GM21423 (cell line): Measurements from ENCODE around the gene PTPRM.

Experiments used
- ATAC-seq: cut with Tn5 transposase; IDR thresholded peaks from one replicate; pipeline ENCODE4 v1.9.1; 2021; ENCODE audit warnings: mild to moderate bottlenecking, moderate library complexity; ENCODE audit not compliant: unreplicated experiment

The PTPRM gene

GRCh38 chr18:8197499-8197898, 630.4 kb downstream of the PTPRM start:
- no peak for ATAC-seq

DNA sequence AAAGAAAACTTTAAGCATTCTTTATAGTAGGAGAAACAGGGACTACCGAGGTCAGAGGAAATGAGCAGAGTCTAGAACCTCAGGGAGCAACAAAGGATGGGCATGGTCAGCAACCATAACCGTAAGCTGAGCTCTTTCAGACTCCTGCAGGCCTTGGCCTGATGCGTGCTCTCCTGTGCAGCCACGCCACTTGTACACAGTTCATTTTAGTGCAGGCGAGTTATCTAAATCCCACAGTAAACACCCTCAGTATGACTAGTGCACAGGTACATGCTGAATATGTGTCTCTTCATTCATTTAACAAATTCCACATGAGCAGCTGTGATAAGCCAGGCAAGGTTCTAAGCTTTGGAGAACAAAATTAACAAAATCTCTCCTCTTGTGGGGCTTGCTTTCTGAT, 640.9 kb downstream of the PTPRM start:
- no peak for ATAC-seq

DNA sequence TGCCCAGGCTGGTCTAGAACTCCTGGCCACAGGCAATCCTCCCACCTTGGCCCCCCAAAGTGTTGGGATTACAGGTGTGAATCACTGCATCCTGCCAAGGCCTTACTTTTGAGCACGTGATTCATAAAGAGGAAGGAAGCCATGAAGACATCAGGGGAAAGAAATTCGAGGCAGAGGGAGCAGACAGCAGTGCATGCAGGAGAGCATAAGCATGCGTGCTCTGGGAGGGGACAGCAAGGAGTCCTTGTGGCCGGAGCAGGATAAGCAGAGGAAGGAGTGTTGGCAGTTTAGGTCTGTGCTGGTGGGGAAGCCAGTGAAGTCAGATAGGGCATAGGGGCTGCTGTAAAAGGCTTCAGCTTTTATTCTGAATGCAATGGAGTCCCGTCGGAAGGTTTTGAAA, 641.6 kb downstream of the PTPRM start:
- no peak for ATAC-seq

- ATAC-seq: no peak
Measured at GRCh38 chr18:8212896-8213780, 646.0 kb downstream of the PTPRM start.

DNA sequence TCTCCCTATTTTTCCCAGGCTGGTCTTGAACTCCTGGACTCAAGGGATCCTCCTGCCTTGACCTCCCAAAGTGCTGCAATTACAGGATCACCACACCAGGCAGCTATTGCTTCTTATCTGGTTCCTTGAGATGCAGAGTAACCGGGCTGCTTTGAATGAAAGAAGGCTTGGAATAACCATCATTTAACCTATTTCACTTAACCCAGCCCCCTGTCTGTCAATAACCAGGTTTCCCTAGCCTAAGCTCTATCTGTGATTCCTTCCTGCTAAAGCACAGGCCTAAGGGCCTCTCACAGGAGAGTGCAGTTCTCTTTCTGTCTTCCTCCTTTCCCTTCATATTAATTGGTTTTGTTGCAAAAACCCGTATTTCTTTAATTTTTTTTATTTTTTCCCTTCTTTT, 648.6 kb downstream of the PTPRM start:
- ATAC-seq: no peak

- no peak for ATAC-seq
Measured at GRCh38 chr18:8217051-8217564, 650.0 kb downstream of the PTPRM start.

GRCh38 chr18:8218197-8218596, 651.1 kb downstream of the PTPRM start:
- no peak for ATAC-seq

- ATAC-seq: no peak
Measured at GRCh38 chr18:8221452-8221851, 654.3 kb downstream of the PTPRM start.

DNA sequence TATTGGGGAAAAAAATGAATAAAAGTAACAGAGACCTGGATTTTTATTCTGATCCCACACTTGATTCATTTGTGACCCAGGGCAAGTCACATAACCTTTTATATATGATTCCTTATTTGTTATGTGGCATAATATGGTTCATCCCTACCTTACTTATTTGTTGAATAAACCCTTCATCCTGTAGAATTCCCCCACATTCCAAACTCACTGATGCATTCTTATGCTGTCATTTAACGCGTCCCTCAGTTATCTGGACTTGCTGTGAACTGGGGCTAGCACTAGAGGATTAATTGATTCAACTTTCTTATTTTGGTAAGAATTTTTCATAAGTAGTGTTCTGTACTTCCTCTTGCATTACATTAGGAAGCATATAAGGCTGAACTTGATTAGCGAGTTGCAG, 657.5 kb downstream of the PTPRM start:
- ATAC-seq: no peak

DNA sequence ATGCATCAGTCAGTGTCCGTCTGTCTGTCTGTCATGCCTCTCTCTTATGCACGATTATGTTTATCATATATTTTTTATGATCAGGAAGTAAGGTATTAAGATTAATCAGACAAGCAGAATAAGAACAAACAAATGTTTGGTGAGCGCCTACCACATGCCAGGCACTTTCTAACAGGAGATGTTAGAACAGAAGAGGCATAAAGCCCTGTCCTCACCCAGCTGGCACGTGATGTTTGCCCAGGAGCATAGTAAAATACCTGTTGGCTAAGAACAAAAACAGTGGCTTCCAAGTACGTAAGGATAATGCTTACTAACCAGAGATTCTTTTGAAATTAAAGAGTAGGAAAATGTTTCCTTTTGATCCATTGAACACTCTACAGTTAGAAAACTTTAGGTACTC, 661.9 kb downstream of the PTPRM start:
- ATAC-seq: no peak

- ATAC-seq: no peak
Measured at GRCh38 chr18:8229787-8230186, 662.7 kb downstream of the PTPRM start.

GRCh38 chr18:8231316-8231715, 664.2 kb downstream of the PTPRM start:
- no peak for ATAC-seq

- ATAC-seq: no peak
Measured at GRCh38 chr18:8232791-8233190, 665.7 kb downstream of the PTPRM start.

- no peak for ATAC-seq
Measured at GRCh38 chr18:8235894-8236293, 668.8 kb downstream of the PTPRM start.

GRCh38 chr18:8238507-8238906, 671.4 kb downstream of the PTPRM start:
- no peak for ATAC-seq

- ATAC-seq: no peak
Measured at GRCh38 chr18:8241731-8242130, 674.6 kb downstream of the PTPRM start.

GRCh38 chr18:8242151-8242696, 675.1 kb downstream of the PTPRM start:
- no peak for ATAC-seq

GRCh38 chr18:8247700-8248099, 680.6 kb downstream of the PTPRM start:
- no peak for ATAC-seq

DNA sequence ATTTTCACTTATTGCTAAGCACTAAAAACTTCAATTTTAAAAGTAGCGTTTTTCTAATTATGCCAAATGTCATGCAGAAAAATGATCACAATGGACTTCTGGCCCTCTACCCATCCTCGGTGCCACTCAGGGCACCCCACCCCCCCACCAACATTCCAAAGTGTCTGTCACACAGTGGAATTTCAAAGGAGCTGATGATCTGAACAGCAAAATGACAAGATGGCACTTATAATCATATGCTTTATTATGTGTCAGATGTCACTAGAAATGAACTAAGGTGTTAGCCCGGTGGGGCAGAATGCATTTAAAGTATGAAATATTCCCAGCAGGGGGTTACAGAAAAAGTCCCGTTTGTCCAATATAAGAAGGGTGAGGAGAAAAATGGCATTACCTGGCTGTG, 681.5 kb downstream of the PTPRM start:
- no peak for ATAC-seq

DNA sequence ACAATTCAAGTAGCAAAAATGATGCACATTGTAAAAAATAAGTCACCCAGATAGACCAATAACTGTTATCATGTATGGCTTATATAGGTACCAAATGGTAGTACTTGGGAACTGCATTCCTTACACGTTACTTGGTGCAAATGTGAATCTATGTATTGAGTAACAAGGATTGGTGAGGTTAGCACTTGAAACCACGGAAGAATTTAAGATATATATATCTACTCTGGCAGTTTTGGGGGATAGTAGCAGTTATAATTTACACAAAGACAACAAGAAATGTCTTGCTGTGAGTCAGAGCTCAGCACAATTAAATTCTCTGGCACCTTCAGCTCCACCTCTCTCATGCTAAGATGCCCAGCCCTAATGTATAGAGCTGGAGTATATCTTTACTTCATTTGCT, 682.7 kb downstream of the PTPRM start:
- no peak for ATAC-seq

- no peak for ATAC-seq
Measured at GRCh38 chr18:8252371-8252770, 685.3 kb downstream of the PTPRM start.

DNA sequence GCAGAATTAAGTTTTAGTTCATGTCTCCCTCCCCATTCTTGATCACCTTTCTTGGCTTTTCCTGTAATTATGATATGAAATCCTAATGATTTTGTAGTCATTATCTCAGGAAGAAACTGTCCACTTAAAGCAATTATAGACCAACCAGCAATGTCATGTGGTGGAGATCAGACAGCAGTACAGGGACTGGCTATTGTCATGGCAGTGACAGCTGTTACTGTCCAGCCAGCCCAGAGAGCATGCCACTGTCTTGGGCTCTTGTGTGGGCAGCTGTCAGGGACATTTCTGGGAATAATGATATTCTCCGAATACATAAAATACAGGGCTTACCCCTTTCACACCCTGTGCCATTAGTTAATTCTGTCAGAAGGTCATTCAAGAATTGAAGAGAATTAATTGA, 686.8 kb downstream of the PTPRM start:
- no peak for ATAC-seq
